Measurements from ENCODE around the gene SMARCD3. TPM values are rescaled to one million over a fixed set of nuclear protein-coding genes. Genes with fewer than 3 reads are reported as not detected.

Gene SMARCD3
- total RNA-seq, 1 donor from 2014 or later, result not detected

GRCh38 chr7:151261529-151261928 lies 13.0 kb upstream of the SMARCD3 start:
- H3K27me3 Mint-ChIP-seq, result peaks cover 37% of the 10 kb centered on the region

GRCh38 chr7:151260883-151261282 lies 12.4 kb upstream of the SMARCD3 start:
- DNase-seq, result no peak
- intact Hi-C loops (cut with micrococcal nuclease), result no loop called here
- ChIA-PET CTCF (interaction anchor here (0.7 kb wide), 1 partner anchor 17 kb away, joined by 3 read pairs; no protein-coding TSS in a partner anchor), POLR2A (no interaction called here)
- H3K27ac Mint-ChIP-seq, result no peak overlapping the region
- H3K9me3 Mint-ChIP-seq, result no peaks in the 10 kb centered on the region
- no peak for ATAC-seq (ENCODE audit: low read depth)
- TF ChIP-seq CTCF (IDR thresholded peaks at IDR 0.05), result no peak
- no peaks in the 10 kb centered on the region for H3K36me3 Mint-ChIP-seq (ENCODE audit: low read depth)
- peaks cover 41% of the 10 kb centered on the region for H3K27me3 Mint-ChIP-seq
- H3K4me3 Mint-ChIP-seq, result no peak overlapping the region
- no peaks in the 10 kb centered on the region for H3K4me1 Mint-ChIP-seq

More at GRCh38 chr7:151261529-151261928, 13.0 kb upstream of the SMARCD3 start:
- ATAC-seq (ENCODE audit: low read depth) (no peak), DNase-seq (no peak)
- TF ChIP-seq CTCF (IDR thresholded peaks at IDR 0.05), result no peak
- POLR2A ChIA-PET, result no interaction called here
- intact Hi-C loops (cut with micrococcal nuclease), result no loop called here
- Mint-ChIP-seq H3K4me3 (no peak overlapping the region), H3K4me1 (no peaks in the 10 kb centered on the region), H3K27ac (no peak overlapping the region), H3K9me3 (no peaks in the 10 kb centered on the region), H3K36me3 (ENCODE audit: low read depth) (no peaks in the 10 kb centered on the region)
- CTCF ChIA-PET, result no interaction called here

GRCh38 chr7:151260471-151260870 lies 12.0 kb upstream of the SMARCD3 start:
- no peaks in the 10 kb centered on the region for H3K36me3 Mint-ChIP-seq (ENCODE audit: low read depth)

GRCh38 chr7:151257990-151258389 lies 9.5 kb upstream of the SMARCD3 start:
- Mint-ChIP-seq H3K27ac (no peak overlapping the region), H3K9me3 (no peaks in the 10 kb centered on the region), H3K27me3 (peaks cover 56% of the 10 kb centered on the region), H3K4me1 (no peaks in the 10 kb centered on the region), H3K4me3 (no peak overlapping the region), H3K36me3 (ENCODE audit: low read depth) (no peaks in the 10 kb centered on the region)
- no peak for TF ChIP-seq CTCF (IDR thresholded peaks at IDR 0.05)
- no peak for ATAC-seq (ENCODE audit: low read depth)
- ChIA-PET POLR2A (no interaction called here), CTCF (no interaction called here)
- DNase-seq, result no peak
- intact Hi-C loops (cut with micrococcal nuclease), result no loop called here

More at GRCh38 chr7:151260471-151260870, 12.0 kb upstream of the SMARCD3 start:
- Mint-ChIP-seq H3K27ac (no peak overlapping the region), H3K4me3 (no peak overlapping the region), H3K27me3 (peaks cover 40% of the 10 kb centered on the region), H3K4me1 (no peaks in the 10 kb centered on the region), H3K9me3 (no peaks in the 10 kb centered on the region)
- no peak for ATAC-seq (ENCODE audit: low read depth)
- ChIA-PET CTCF (interaction anchor here (0.7 kb wide), 1 partner anchor 16 kb away, joined by 3 read pairs; no protein-coding TSS in a partner anchor), POLR2A (no interaction called here)
- intact Hi-C loops (cut with micrococcal nuclease), result no loop called here
- TF ChIP-seq CTCF (IDR thresholded peaks at IDR 0.05), result no peak
- DNase-seq, result no peak

GRCh38 chr7:151256410-151257045 lies 8.0 kb upstream of the SMARCD3 start:
- ATAC-seq (ENCODE audit: low read depth), result no peak
- H3K9me3 Mint-ChIP-seq, result no peaks in the 10 kb centered on the region
- H3K27me3 Mint-ChIP-seq, result peaks cover 58% of the 10 kb centered on the region
- H3K36me3 Mint-ChIP-seq (ENCODE audit: low read depth), result no peaks in the 10 kb centered on the region
- no peak for DNase-seq
- no peak overlapping the region for H3K27ac Mint-ChIP-seq
- H3K4me3 Mint-ChIP-seq, result no peak overlapping the region
- intact Hi-C loops (cut with micrococcal nuclease), result no loop called here
- CTCF ChIA-PET, result no interaction called here
- peaks cover 3% of the 10 kb centered on the region for H3K4me1 Mint-ChIP-seq
- POLR2A ChIA-PET, result no interaction called here
- no peak for TF ChIP-seq CTCF (IDR thresholded peaks at IDR 0.05)
